Measurements from ENCODE around the gene CORO2B. TPM values are rescaled to one million over a fixed set of nuclear protein-coding genes. Genes with fewer than 3 reads are reported as not detected.

The CORO2B gene
- total RNA-seq, 3 donors from 2014 or later = 1.3 to 4.7 (median 1.9) TPM

GRCh38 chr15:68623301-68623892, 44.6 kb downstream of the CORO2B start:
- DNase-seq (peak in 2 of 3 donors; percentile 27 to 31), ATAC-seq (peak; percentile 25)
- Histone ChIP-seq H3K4me1 (ENCODE audit: low read depth) (no peaks in the 10 kb centered on the region), H3K9me3 (no peaks in the 10 kb centered on the region), H3K4me3 (no peak overlapping the region), H3K36me3 (ENCODE audit: low read depth) (no peaks in the 10 kb centered on the region)
- no peak for TF ChIP-seq CTCF (IDR thresholded peaks at IDR 0.05)
- intact Hi-C loops (cut with DNase I, micrococcal nuclease) = no loop called here

- DNase-seq (no peak), ATAC-seq (no peak)
- Histone ChIP-seq H3K4me1 (ENCODE audit: low read depth) (no peaks in the 10 kb centered on the region), H3K9me3 (no peaks in the 10 kb centered on the region), H3K36me3 (ENCODE audit: low read depth) (no peaks in the 10 kb centered on the region), H3K4me3 (no peak overlapping the region)
- intact Hi-C loops (cut with DNase I, micrococcal nuclease) = no loop called here
- no peak for TF ChIP-seq CTCF (IDR thresholded peaks at IDR 0.05)
These were observed 47.1 kb downstream of the CORO2B start for GRCh38 chr15:68625853-68626252.

GRCh38 chr15:68626283-68626682, 47.5 kb downstream of the CORO2B start:
- Histone ChIP-seq H3K36me3 (ENCODE audit: low read depth) (no peaks in the 10 kb centered on the region), H3K4me3 (no peak overlapping the region), H3K4me1 (ENCODE audit: low read depth) (no peaks in the 10 kb centered on the region), H3K9me3 (no peaks in the 10 kb centered on the region)
- no peak for TF ChIP-seq CTCF (IDR thresholded peaks at IDR 0.05)
- no peak for DNase-seq
- no peak for ATAC-seq
- intact Hi-C loops (cut with DNase I, micrococcal nuclease) = no loop called here

GRCh38 chr15:68626739-68627138, 47.9 kb downstream of the CORO2B start:
- H3K4me3 ChIP-seq = no peak overlapping the region
- intact Hi-C loops (cut with DNase I, micrococcal nuclease) = no loop called here
- H3K36me3 ChIP-seq (ENCODE audit: low read depth) = no peaks in the 10 kb centered on the region
- TF ChIP-seq CTCF (IDR thresholded peaks at IDR 0.05) = no peak
- ATAC-seq (no peak), DNase-seq (no peak)
- no peaks in the 10 kb centered on the region for H3K4me1 ChIP-seq (ENCODE audit: low read depth)
- no peaks in the 10 kb centered on the region for H3K9me3 ChIP-seq

DNA sequence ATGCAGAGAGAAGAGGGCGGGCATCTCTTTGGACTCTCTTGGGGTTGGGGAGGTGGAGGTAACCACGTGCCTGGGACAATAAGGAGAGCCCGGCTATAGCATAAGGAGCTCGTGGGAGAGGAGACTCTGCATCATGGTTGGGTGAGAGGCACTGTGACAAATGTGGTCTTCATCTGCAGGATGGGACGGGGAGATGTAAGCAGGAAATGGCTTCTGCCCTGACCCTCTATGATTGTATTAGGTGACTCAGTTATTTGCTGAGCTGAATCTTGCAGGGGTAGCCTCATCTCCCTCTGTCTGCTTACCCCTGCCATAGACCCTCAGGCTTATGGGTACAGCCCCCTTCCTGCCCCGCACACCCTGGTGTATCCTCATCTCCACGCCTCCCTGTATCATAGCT, 48.7 kb downstream of the CORO2B start:
- intact Hi-C loops (cut with DNase I, micrococcal nuclease) = no loop called here

More for the DNA sequence above, 48.7 kb downstream of the CORO2B start:
- ATAC-seq (no peak), DNase-seq (no peak)
- no peaks in the 10 kb centered on the region for H3K4me1 ChIP-seq (ENCODE audit: low read depth)
- H3K9me3 ChIP-seq = no peaks in the 10 kb centered on the region
- no peak for TF ChIP-seq CTCF (IDR thresholded peaks at IDR 0.05)
- H3K36me3 ChIP-seq (ENCODE audit: low read depth) = no peaks in the 10 kb centered on the region
- no peak overlapping the region for H3K4me3 ChIP-seq

All from mucosa of descending colon (tissue), 3 donors.